CD8-positive, alpha-beta memory T cell (primary cell): ENCODE results near the gene APPL2. TPM values are rescaled to one million over a fixed set of nuclear protein-coding genes. Genes with fewer than 3 reads are reported as not detected.

Source experiments
- CTCF ChIA-PET: fragments of 350-600 bp; sonication (Branson Sonifier 250); formaldehyde crosslinking; loops from one replicate; lab custom pipeline; 2021; ENCODE audit warnings: antibody characterized with exemption; lab: Charles Lee
- POLR2A ChIA-PET: fragments of 350-600 bp; sonication (Branson Sonifier 250); formaldehyde crosslinking; loops from one replicate; lab custom pipeline; 2021; ENCODE audit warnings: antibody characterized with exemption; lab: Charles Lee
- DNase-seq, 5 donors: peaks; one replicate each; pipeline versions ENCODE4 v3.0.0 to v3.0.0-alpha.2; 2020 to 2022; ENCODE audit warnings: mixed read lengths in 1 of 5
- H3K27ac ChIP-seq: one replicate; pipeline ENCODE4 v1.7.0; 2013; ENCODE audit warnings: low read depth, mild to moderate bottlenecking, low read length, moderate library complexity
- H3K27me3 ChIP-seq: 2 replicates; pipeline ENCODE4 v1.7.0; 2013; ENCODE audit warnings: low read length, mild to moderate bottlenecking; ENCODE audit not compliant: insufficient read depth, poor library complexity, severe bottlenecking
- H3K36me3 ChIP-seq: 2 replicates; pipeline ENCODE4 v1.7.0; 2013; ENCODE audit warnings: mild to moderate bottlenecking, low read length, moderate library complexity; ENCODE audit not compliant: insufficient read depth
- H3K4me1 ChIP-seq: 2 replicates; pipeline ENCODE4 v1.7.0; 2013; ENCODE audit warnings: mild to moderate bottlenecking, low read length, moderate library complexity; ENCODE audit not compliant: insufficient read depth
- H3K4me3 ChIP-seq: 2 replicates; pipeline ENCODE4 v1.7.0; 2013; ENCODE audit warnings: mild to moderate bottlenecking, low read length
- H3K9me3 ChIP-seq: 2 replicates; pipeline ENCODE4 v1.7.0; 2013; ENCODE audit warnings: mild to moderate bottlenecking, low read length
- H3K27ac Mint-ChIP-seq, 8 donors: one replicate each; pipeline ENCODE4 v1.8.0; 2020 to 2021; ENCODE audit warnings: mixed read lengths in 8 of 8, mild to moderate bottlenecking in 6 of 8, inconsistent platforms in 3 of 8, moderate library complexity in 3 of 8
- H3K27me3 Mint-ChIP-seq, 2 donors: one replicate each; pipeline ENCODE4 v1.8.0; 2020 to 2021; ENCODE audit warnings: mixed read lengths in 2 of 2, mild to moderate bottlenecking in 1 of 2, moderate library complexity in 1 of 2
- H3K36me3 Mint-ChIP-seq, 3 donors: one replicate each; pipeline ENCODE4 v1.8.0; 2020 to 2021; ENCODE audit warnings: mixed read lengths in 3 of 3, inconsistent platforms in 1 of 3, mild to moderate bottlenecking in 1 of 3
- H3K4me1 Mint-ChIP-seq, 3 donors: one replicate each; pipeline ENCODE4 v1.8.0; 2020 to 2021; ENCODE audit warnings: mixed read lengths in 3 of 3, inconsistent platforms in 1 of 3, mild to moderate bottlenecking in 1 of 3
- H3K4me3 Mint-ChIP-seq, 7 donors: one replicate each; pipeline ENCODE4 v1.8.0; 2020 to 2021; ENCODE audit warnings: mixed read lengths in 7 of 7, mild to moderate bottlenecking in 6 of 7, moderate library complexity in 4 of 7, inconsistent platforms in 2 of 7
- H3K9me3 Mint-ChIP-seq, 5 donors: one replicate each; pipeline ENCODE4 v1.8.0; 2020 to 2022; ENCODE audit warnings: mixed read lengths in 5 of 5, mild to moderate bottlenecking in 3 of 5, moderate library complexity in 2 of 5, inconsistent platforms in 1 of 5
- polyA plus RNA-seq: library from polyadenylated mRNA; unstranded; fragments of 300-500 nt; fragmentation: Illumina TruSeq; gene quantifications from one replicate; pipeline ENCODE4 v1.2.3, GENCODE V29; 2021
- total RNA-seq, 2 experiments: library from RNA; stranded (reverse); gene quantifications; one replicate each; pipeline ENCODE4 v1.2.3, GENCODE V29; 2021

The APPL2 gene
- total and polyA plus RNA-seq, 3 experiments from 2014 or later = 14.4 to 18.6 (median 14.9) TPM

- no peaks in the 10 kb centered on the region for H3K9me3 Mint-ChIP-seq
- no peak overlapping the region for H3K4me3 ChIP-seq
- POLR2A ChIA-PET = no interaction called here
- no peak for DNase-seq
- no peaks in the 10 kb centered on the region for H3K9me3 ChIP-seq
- peaks cover 6 to 93% (median 30%) of the 10 kb centered on the region in 3 donors for H3K36me3 Mint-ChIP-seq
- CTCF ChIA-PET = no interaction called here
- H3K27me3 Mint-ChIP-seq = no peaks in the 10 kb centered on the region
- H3K4me1 Mint-ChIP-seq = peaks cover 17 to 45% (median 39%) of the 10 kb centered on the region in 3 donors
- no peak overlapping the region for H3K27ac ChIP-seq
- H3K27ac Mint-ChIP-seq = no peak overlapping the region
- H3K4me3 Mint-ChIP-seq = no peak overlapping the region
- no peaks in the 10 kb centered on the region for H3K27me3 ChIP-seq
- peaks cover 23% of the 10 kb centered on the region for H3K36me3 ChIP-seq
- H3K4me1 ChIP-seq = peaks cover 7% of the 10 kb centered on the region
Observed at GRCh38 chr12:105225505-105226015, 10.4 kb downstream of the APPL2 start.

DNA sequence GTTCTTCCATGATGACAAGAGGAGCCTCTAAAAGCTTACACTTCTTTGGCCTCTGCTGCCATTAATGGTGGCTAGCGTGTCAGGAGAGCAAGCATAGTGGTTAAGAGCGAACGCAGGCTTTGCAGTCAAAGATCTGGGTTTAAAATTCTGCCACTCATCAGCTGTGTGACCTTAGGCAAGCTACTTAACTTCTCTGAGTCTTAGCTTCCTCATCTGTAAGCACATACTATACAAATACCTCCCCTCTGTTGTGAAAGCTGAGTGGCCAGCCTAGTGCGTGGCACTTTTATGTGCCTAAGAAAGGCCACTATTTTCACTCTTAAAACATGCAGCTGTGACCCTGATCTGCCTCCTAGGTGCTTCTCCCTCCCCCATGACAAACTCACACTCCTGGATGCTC lies 11.6 kb downstream of the APPL2 start:
- no peak overlapping the region for H3K4me3 ChIP-seq
- H3K27me3 Mint-ChIP-seq = no peaks in the 10 kb centered on the region
- H3K36me3 ChIP-seq = peaks cover 23% of the 10 kb centered on the region
- no peak overlapping the region for H3K27ac Mint-ChIP-seq
- H3K4me1 Mint-ChIP-seq = peaks cover 14 to 41% (median 40%) of the 10 kb centered on the region in 3 donors
- peaks cover 6 to 95% (median 33%) of the 10 kb centered on the region in 3 donors for H3K36me3 Mint-ChIP-seq
- CTCF ChIA-PET = interaction anchor here (1.9 kb wide), 1 partner anchor 11 kb away, joined by 9 read pairs; the partner anchor contains the start of gene APPL2
- no peaks in the 10 kb centered on the region for H3K9me3 ChIP-seq
- no peak overlapping the region for H3K27ac ChIP-seq
- DNase-seq = no peak
- H3K27me3 ChIP-seq = no peaks in the 10 kb centered on the region
- POLR2A ChIA-PET = interaction anchor here (0.7 kb wide), 1 partner anchor 7 kb away, joined by 4 read pairs; no protein-coding TSS in a partner anchor
- no peaks in the 10 kb centered on the region for H3K9me3 Mint-ChIP-seq
- peaks cover 7% of the 10 kb centered on the region for H3K4me1 ChIP-seq
- no peak overlapping the region for H3K4me3 Mint-ChIP-seq

GRCh38 chr12:105223884-105224283 lies 12.1 kb downstream of the APPL2 start:
- no peak overlapping the region for H3K27ac Mint-ChIP-seq
- no peak overlapping the region for H3K4me3 Mint-ChIP-seq
- ChIA-PET POLR2A (no interaction called here), CTCF (interaction anchor here (1.9 kb wide), 1 partner anchor 11 kb away, joined by 9 read pairs; the partner anchor contains the start of gene APPL2)
- peaks cover 6 to 93% (median 31%) of the 10 kb centered on the region in 3 donors for H3K36me3 Mint-ChIP-seq
- no peak overlapping the region for H3K27ac ChIP-seq
- peaks cover 23% of the 10 kb centered on the region for H3K36me3 ChIP-seq
- H3K4me1 Mint-ChIP-seq = peaks cover 14 to 39% (median 38%) of the 10 kb centered on the region in 3 donors
- H3K27me3 ChIP-seq = no peaks in the 10 kb centered on the region
- H3K9me3 ChIP-seq = no peaks in the 10 kb centered on the region
- DNase-seq = no peak
- H3K27me3 Mint-ChIP-seq = no peaks in the 10 kb centered on the region
- no peaks in the 10 kb centered on the region for H3K9me3 Mint-ChIP-seq
- peaks cover 7% of the 10 kb centered on the region for H3K4me1 ChIP-seq
- no peak overlapping the region for H3K4me3 ChIP-seq

DNA sequence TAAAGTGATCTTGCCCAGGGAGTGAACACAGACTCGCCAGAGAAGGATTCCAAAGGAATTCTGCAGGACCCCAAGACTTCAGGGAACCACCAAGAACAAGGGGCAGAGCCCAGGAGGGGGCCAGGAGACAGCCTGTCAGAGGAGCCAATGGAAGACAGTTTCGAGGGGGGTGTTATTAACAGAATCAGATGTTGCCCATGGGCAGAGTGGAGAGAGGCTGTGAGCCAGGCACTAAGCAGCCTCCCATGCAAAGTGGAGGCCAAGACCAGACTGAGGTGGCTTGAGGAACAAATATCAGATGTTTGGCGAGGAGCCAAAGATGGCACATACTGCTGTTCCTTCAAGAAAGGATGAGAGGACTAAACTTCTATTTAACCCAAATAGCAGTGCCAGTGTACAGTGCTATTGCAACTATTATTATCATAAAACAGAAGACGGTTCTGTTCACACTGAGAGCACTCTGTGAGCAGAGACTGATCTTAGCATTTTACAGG lies 12.6 kb downstream of the APPL2 start:
- no peaks in the 10 kb centered on the region for H3K27me3 ChIP-seq
- peak overlapping the region in 1 of 8 donors; percentile 51 for H3K27ac Mint-ChIP-seq
- H3K4me1 ChIP-seq = peaks cover 7% of the 10 kb centered on the region
- H3K4me3 ChIP-seq = no peak overlapping the region
- no peaks in the 10 kb centered on the region for H3K9me3 ChIP-seq
- H3K27ac ChIP-seq = no peak overlapping the region
- no peak for DNase-seq
- H3K36me3 Mint-ChIP-seq = peaks cover 6 to 93% (median 27%) of the 10 kb centered on the region in 3 donors
- peaks cover 14 to 35% (median 34%) of the 10 kb centered on the region in 3 donors for H3K4me1 Mint-ChIP-seq
- ChIA-PET POLR2A (no interaction called here), CTCF (interaction anchor here (1.9 kb wide), 1 partner anchor 12 kb away, joined by 9 read pairs; the partner anchor contains the start of gene APPL2)
- no peaks in the 10 kb centered on the region for H3K9me3 Mint-ChIP-seq
- no peaks in the 10 kb centered on the region for H3K27me3 Mint-ChIP-seq
- H3K36me3 ChIP-seq = peaks cover 23% of the 10 kb centered on the region
- H3K4me3 Mint-ChIP-seq = no peak overlapping the region

DNA sequence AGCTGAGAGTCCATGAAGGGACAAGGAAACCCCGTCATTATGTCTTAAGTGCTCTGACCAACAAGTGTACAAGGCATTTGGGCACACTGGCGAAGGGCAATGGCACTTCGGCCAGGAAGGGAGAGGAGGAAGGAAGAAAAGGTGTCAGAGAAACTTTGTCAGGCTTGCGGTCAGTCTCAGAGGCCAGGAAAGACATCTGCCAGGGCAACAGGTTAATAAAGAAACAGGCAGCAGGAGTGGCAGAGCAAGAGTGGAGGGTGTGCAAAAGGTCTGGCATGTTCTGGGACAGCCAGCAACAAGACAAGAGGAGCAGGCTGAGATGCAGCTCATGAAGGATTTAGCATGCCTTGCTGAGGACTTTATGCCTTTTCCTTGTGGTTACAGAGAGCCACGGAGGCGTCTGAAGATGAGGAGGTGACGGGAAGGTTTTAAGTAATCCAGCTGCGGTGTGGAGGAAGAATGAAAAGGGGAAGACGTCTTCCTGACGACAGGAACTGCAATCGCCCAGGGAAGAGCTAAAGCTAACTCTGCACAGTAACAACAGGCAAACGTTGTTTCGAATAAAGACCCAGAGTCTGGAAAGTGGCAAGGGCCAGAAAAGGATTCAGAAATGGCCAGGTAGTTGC lies 13.1 kb downstream of the APPL2 start:
- no peak overlapping the region for H3K4me3 ChIP-seq
- H3K36me3 ChIP-seq = peaks cover 23% of the 10 kb centered on the region
- H3K4me1 Mint-ChIP-seq = peaks cover 14 to 33% (median 33%) of the 10 kb centered on the region in 3 donors
- no peaks in the 10 kb centered on the region for H3K9me3 ChIP-seq
- no peak for DNase-seq
- H3K36me3 Mint-ChIP-seq = peaks cover 6 to 92% (median 25%) of the 10 kb centered on the region in 3 donors
- H3K27ac Mint-ChIP-seq = peak overlapping the region in 1 of 8 donors; percentile 51
- H3K4me3 Mint-ChIP-seq = no peak overlapping the region
- H3K27me3 ChIP-seq = no peaks in the 10 kb centered on the region
- H3K27ac ChIP-seq = no peak overlapping the region
- ChIA-PET POLR2A (no interaction called here), CTCF (no interaction called here)
- peaks cover 7% of the 10 kb centered on the region for H3K4me1 ChIP-seq
- H3K27me3 Mint-ChIP-seq = no peaks in the 10 kb centered on the region
- no peaks in the 10 kb centered on the region for H3K9me3 Mint-ChIP-seq

DNA sequence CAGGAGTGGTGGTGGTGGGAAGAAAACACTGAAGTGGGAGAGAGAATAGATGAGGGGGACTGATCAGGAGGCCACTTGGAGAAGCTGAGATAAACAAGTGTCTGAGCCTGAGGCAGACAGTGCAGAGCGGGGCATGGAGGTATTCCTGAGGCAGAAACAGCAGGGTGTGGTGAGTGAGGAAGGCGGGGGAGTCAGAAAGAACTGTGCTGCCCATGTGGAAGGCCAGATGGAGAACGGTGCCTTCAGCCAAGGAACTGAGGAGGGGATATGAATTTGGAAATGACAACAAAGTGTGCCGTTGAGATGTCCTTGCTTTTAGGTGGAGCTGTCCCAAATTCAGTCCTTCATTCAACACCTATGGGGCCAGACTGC lies 13.7 kb downstream of the APPL2 start:
- H3K4me1 Mint-ChIP-seq = peaks cover 14 to 28% (median 27%) of the 10 kb centered on the region in 3 donors
- H3K27ac Mint-ChIP-seq = peak overlapping the region in 1 of 8 donors; percentile 12
- Histone ChIP-seq H3K27me3 (no peaks in the 10 kb centered on the region), H3K9me3 (no peaks in the 10 kb centered on the region), H3K4me1 (peaks cover 7% of the 10 kb centered on the region), H3K4me3 (no peak overlapping the region), H3K36me3 (peaks cover 21% of the 10 kb centered on the region), H3K27ac (no peak overlapping the region)
- peak overlapping the region in 1 of 7 donors; percentile 44 for H3K4me3 Mint-ChIP-seq
- CTCF ChIA-PET = no interaction called here
- POLR2A ChIA-PET = no interaction called here
- no peaks in the 10 kb centered on the region for H3K27me3 Mint-ChIP-seq
- no peaks in the 10 kb centered on the region for H3K9me3 Mint-ChIP-seq
- peaks cover 1 to 91% (median 26%) of the 10 kb centered on the region in 3 donors for H3K36me3 Mint-ChIP-seq
- no peak for DNase-seq

DNA sequence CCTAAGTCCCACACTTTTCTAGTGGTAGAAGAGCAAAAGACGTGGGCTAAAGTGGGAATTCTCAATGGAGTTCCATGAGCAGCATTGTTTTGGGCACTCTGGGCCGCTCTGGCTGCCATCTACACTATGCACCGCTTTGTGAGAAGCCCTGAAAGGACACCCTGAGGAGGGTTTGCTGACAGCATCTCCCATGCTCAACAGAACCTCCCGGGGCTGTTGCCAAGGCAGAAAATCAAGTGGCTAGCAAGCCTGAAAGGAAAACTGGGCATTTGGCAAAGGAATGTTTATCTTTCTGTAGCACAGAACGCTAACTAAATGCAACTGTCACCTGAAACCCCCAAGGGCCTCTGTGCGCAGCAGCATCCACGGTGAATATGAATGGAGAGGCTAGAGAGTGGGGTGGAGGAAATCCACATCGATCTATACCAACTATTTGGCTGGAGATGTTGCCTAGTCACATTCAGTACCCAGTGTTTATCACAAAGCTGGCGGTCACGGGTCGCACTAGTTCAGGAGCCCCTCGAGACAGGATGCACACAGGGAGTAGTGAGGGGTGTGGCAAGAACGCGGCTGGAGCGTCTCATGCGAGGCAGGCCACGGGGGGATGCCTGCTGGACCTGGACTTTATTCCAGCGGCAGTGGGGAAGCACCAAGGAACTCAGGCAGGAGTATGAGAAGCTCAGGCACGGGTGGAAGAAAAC lies 14.2 kb downstream of the APPL2 start:
- H3K36me3 ChIP-seq = peaks cover 24% of the 10 kb centered on the region
- DNase-seq = no peak
- CTCF ChIA-PET = no interaction called here

GRCh38 chr12:105220929-105221290 lies 15.1 kb downstream of the APPL2 start:
- no peak overlapping the region for H3K4me3 Mint-ChIP-seq
- POLR2A ChIA-PET = no interaction called here
- peaks cover 27% of the 10 kb centered on the region for H3K36me3 ChIP-seq
- H3K4me1 Mint-ChIP-seq = peaks cover 14 to 20% (median 18%) of the 10 kb centered on the region in 3 donors
- CTCF ChIA-PET = no interaction called here
- H3K27me3 ChIP-seq = no peaks in the 10 kb centered on the region
- H3K27ac Mint-ChIP-seq = no peak overlapping the region
- no peak for DNase-seq
- H3K27me3 Mint-ChIP-seq = no peaks in the 10 kb centered on the region
- peaks cover 0 to 95% (median 28%) of the 10 kb centered on the region in 3 donors for H3K36me3 Mint-ChIP-seq
- H3K4me3 ChIP-seq = no peak overlapping the region
- H3K27ac ChIP-seq = no peak overlapping the region
- H3K4me1 ChIP-seq = no peaks in the 10 kb centered on the region
- no peaks in the 10 kb centered on the region for H3K9me3 ChIP-seq
- no peaks in the 10 kb centered on the region for H3K9me3 Mint-ChIP-seq

More for the DNA sequence above, 14.2 kb downstream of the APPL2 start:
- H3K27me3 Mint-ChIP-seq = no peaks in the 10 kb centered on the region
- peak overlapping the region in 1 of 8 donors; percentile 30 for H3K27ac Mint-ChIP-seq
- H3K4me3 Mint-ChIP-seq = peak overlapping the region in 1 of 7 donors; percentile 44
- Histone ChIP-seq H3K9me3 (no peaks in the 10 kb centered on the region), H3K27me3 (no peaks in the 10 kb centered on the region), H3K4me3 (no peak overlapping the region), H3K27ac (no peak overlapping the region), H3K4me1 (peaks cover 7% of the 10 kb centered on the region)
- H3K4me1 Mint-ChIP-seq = peaks cover 14 to 27% (median 26%) of the 10 kb centered on the region in 3 donors
- H3K9me3 Mint-ChIP-seq = no peaks in the 10 kb centered on the region
- peaks cover 0 to 94% (median 27%) of the 10 kb centered on the region in 3 donors for H3K36me3 Mint-ChIP-seq
- POLR2A ChIA-PET = no interaction called here
